HEK293T (cell line): Measurements from ENCODE around the gene IL1R2.

Experiments used
- CTCF ChIA-PET: fragments of 350-600 bp; formaldehyde crosslinking; extraction: SDS; loops from one replicate; lab custom pipeline; 2021; ENCODE audit warnings: antibody characterized with exemption, inconsistent platforms; lab: Yijun Ruan, JAX
- POLR2A ChIA-PET: fragments of 350-600 bp; formaldehyde crosslinking; extraction: SDS; loops from one replicate; lab custom pipeline; 2020; ENCODE audit warnings: antibody characterized with exemption, inconsistent platforms; lab: Yijun Ruan, JAX
- DNase-seq: peaks from one replicate; pipeline ENCODE4 v3.0.0; 2012; ENCODE audit warnings: mixed read lengths; ENCODE audit errors: extremely low spot score
- ARNT ChIP-seq: fragments of 450-650 bp; IDR thresholded peaks from 2 replicates; pipeline ENCODE4 v1.6.1; 2017; ENCODE audit warnings: mild to moderate bottlenecking
- BHLHE40 ChIP-seq: fragments of 450-650 bp; IDR thresholded peaks from 2 replicates; pipeline ENCODE4 v1.6.1; 2016; ENCODE audit warnings: mild to moderate bottlenecking, moderate library complexity, borderline replicate concordance
- CTBP1 ChIP-seq: fragments of 450-650 bp; IDR thresholded peaks from 2 replicates; pipeline ENCODE4 v1.6.1; 2016; ENCODE audit warnings: borderline replicate concordance
- ELF4 ChIP-seq: fragments of 450-650 bp; IDR thresholded peaks from 2 replicates; pipeline ENCODE4 v1.6.1; 2017; ENCODE audit warnings: antibody characterized with exemption
- FOXA1 ChIP-seq: fragments of 450-650 bp; IDR thresholded peaks from 2 replicates; pipeline ENCODE4 v1.6.1; 2016; ENCODE audit warnings: mild to moderate bottlenecking
- FOXK2 ChIP-seq: fragments of 450-650 bp; IDR thresholded peaks from 2 replicates; pipeline ENCODE4 v1.6.1; 2016; ENCODE audit warnings: mild to moderate bottlenecking
- FOXM1 ChIP-seq: fragments of 450-650 bp; IDR thresholded peaks from 2 replicates; pipeline ENCODE4 v1.6.1; 2017; ENCODE audit warnings: mild to moderate bottlenecking, borderline replicate concordance
- HDGF ChIP-seq: fragments of 450-650 bp; IDR thresholded peaks from 2 replicates; pipeline ENCODE4 v1.6.1; 2017; ENCODE audit warnings: antibody characterized with exemption, borderline replicate concordance
- L3MBTL2 ChIP-seq: fragments of 450-650 bp; conservative IDR thresholded peaks from 2 replicates; pipeline ENCODE4 v1.6.1; 2016; ENCODE audit warnings: mild to moderate bottlenecking
- LEF1 ChIP-seq: fragments of 450-650 bp; IDR thresholded peaks from 2 replicates; pipeline ENCODE4 v1.6.1; 2017; ENCODE audit warnings: mild to moderate bottlenecking, borderline replicate concordance
- NFRKB ChIP-seq: fragments of 450-650 bp; IDR thresholded peaks from 2 replicates; pipeline ENCODE4 v1.6.1; 2016; ENCODE audit warnings: mild to moderate bottlenecking, moderate library complexity
- PKNOX1 ChIP-seq: fragments of 450-650 bp; IDR thresholded peaks from 2 replicates; pipeline ENCODE4 v1.6.1; 2016
- SP1 ChIP-seq: fragments of 450-650 bp; IDR thresholded peaks from 2 replicates; pipeline ENCODE4 v1.6.1; 2017
- SUZ12 ChIP-seq: fragments of 450-650 bp; IDR thresholded peaks from 2 replicates; pipeline ENCODE4 v1.6.1; 2016; ENCODE audit warnings: mild to moderate bottlenecking
- TARDBP ChIP-seq: fragments of 450-650 bp; IDR thresholded peaks from 2 replicates; pipeline ENCODE4 v1.6.1; 2016
- ZNF384 ChIP-seq: fragments of 450-650 bp; IDR thresholded peaks from 2 replicates; pipeline ENCODE4 v1.6.1; 2016

Gene IL1R2

GRCh38 chr2:101985101-101985792 is 6.5 kb upstream of the IL1R2 start:
- TF ChIP-seq LEF1 (no peak), NFRKB (no peak), CTBP1 (no peak), SP1 (no peak), SUZ12 (no peak), TARDBP (no peak), ARNT (no peak), HDGF (no peak), FOXM1 (no peak), PKNOX1 (no peak), FOXA1 (no peak), ZNF384 (no peak), ELF4 (no peak), BHLHE40 (no peak), L3MBTL2 (no peak)
- CTCF ChIA-PET: no interaction called here
- no peak for DNase-seq
- POLR2A ChIA-PET: no interaction called here

- POLR2A ChIA-PET: no interaction called here
- DNase-seq: no peak
- CTCF ChIA-PET: no interaction called here
- TF ChIP-seq FOXK2: no peak
- no peak for TF ChIP-seq FOXA1
- no peak for TF ChIP-seq NFRKB
- no peak for TF ChIP-seq TARDBP
- TF ChIP-seq SUZ12: no peak
- TF ChIP-seq HDGF: no peak
- TF ChIP-seq ELF4: no peak
- no peak for TF ChIP-seq BHLHE40
- no peak for TF ChIP-seq PKNOX1
- TF ChIP-seq SP1: no peak
- TF ChIP-seq CTBP1: no peak
- TF ChIP-seq L3MBTL2: no peak
- no peak for TF ChIP-seq LEF1
- TF ChIP-seq ZNF384: no peak
Measured at GRCh38 chr2:101985793-101986164, 6.0 kb upstream of the IL1R2 start.

- TF ChIP-seq SP1 (no peak), FOXM1 (no peak)
- no peak for DNase-seq
- CTCF ChIA-PET: no interaction called here
- POLR2A ChIA-PET: no interaction called here
Measured at GRCh38 chr2:101986376-101986775, 5.4 kb upstream of the IL1R2 start.

- TF ChIP-seq FOXM1 (no peak), CTBP1 (no peak), NFRKB (no peak), SP1 (no peak), ARNT (no peak), ZNF384 (no peak)
- POLR2A ChIA-PET: no interaction called here
- CTCF ChIA-PET: interaction anchor here (0.7 kb wide), 1 partner anchor 16 kb away, joined by 3 read pairs; no protein-coding TSS in a partner anchor
- no peak for DNase-seq
Measured at GRCh38 chr2:101986804-101987740, 4.7 kb upstream of the IL1R2 start.

GRCh38 chr2:101987832-101988231 is 3.9 kb upstream of the IL1R2 start:
- DNase-seq: no peak
- CTCF ChIA-PET: interaction anchor here (0.7 to 0.9 kb wide), 2 partner anchors 17 to 253 kb away, joined by 3 read pairs; no protein-coding TSS in a partner anchor
- POLR2A ChIA-PET: interaction anchor here (1.0 kb wide), 1 partner anchor 19 kb away, joined by 3 read pairs; no protein-coding TSS in a partner anchor
- TF ChIP-seq HDGF (no peak), ARNT (no peak), SP1 (no peak), FOXM1 (no peak), LEF1 (no peak), PKNOX1 (no peak), ELF4 (no peak), SUZ12 (no peak), CTBP1 (no peak), FOXK2 (no peak), FOXA1 (no peak)

- TF ChIP-seq FOXM1 (no peak), SP1 (no peak), FOXK2 (no peak), ZNF384 (no peak), ARNT (no peak), LEF1 (no peak), HDGF (no peak), PKNOX1 (no peak), FOXA1 (no peak), ELF4 (no peak), BHLHE40 (no peak), SUZ12 (no peak), TARDBP (no peak), NFRKB (no peak)
- DNase-seq: no peak
- ChIA-PET POLR2A (interaction anchor here (1.0 kb wide), 1 partner anchor 18 kb away, joined by 3 read pairs; no protein-coding TSS in a partner anchor), CTCF (interaction anchor here (0.9 kb wide), 1 partner anchor 252 kb away, joined by 3 read pairs; no protein-coding TSS in a partner anchor)
Measured at GRCh38 chr2:101988541-101988940, 3.2 kb upstream of the IL1R2 start.
